Hematopoietic multipotent progenitor cell treated with erythropoietin and hydrocortisone succinate and interleukin-3 and kit ligand, for 15 days (in vitro differentiated cells): ENCODE data around the gene PARP1.
A peak's percentile ranks its signal among the peaks of the same experiment; 100 is the strongest.

ENCODE experiments used
- DNase-seq: peaks from one replicate; pipeline ENCODE4 v3.0.0-alpha.2; 2015; ENCODE audit warnings: low spot score

The PARP1 gene

GRCh38 chr1:226376300-226376699 is 31.6 kb downstream of the PARP1 start:
- no peak for DNase-seq

DNA sequence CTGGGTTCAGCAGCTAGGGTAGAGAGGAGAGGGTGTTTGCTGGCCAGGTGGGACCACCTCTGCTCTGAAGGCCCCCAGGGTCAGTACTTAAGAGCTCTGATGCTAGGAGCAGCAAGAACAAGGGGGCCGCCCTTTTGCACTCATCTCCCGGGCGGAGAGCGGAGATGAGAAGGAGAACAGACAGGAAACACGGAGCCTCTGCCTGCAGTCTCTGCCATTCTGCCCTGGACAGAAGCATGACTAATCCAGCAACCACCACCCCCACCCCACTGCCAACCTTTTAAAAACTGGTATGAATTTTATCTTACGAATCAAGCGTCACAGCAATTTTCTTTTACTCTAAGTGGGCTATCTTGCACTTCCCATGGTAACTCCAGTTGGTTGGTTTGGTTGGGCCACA is 34.5 kb downstream of the PARP1 start:
- no peak for DNase-seq

- no peak for DNase-seq
Observed at GRCh38 chr1:226372885-226373284, 35.0 kb downstream of the PARP1 start.

DNA sequence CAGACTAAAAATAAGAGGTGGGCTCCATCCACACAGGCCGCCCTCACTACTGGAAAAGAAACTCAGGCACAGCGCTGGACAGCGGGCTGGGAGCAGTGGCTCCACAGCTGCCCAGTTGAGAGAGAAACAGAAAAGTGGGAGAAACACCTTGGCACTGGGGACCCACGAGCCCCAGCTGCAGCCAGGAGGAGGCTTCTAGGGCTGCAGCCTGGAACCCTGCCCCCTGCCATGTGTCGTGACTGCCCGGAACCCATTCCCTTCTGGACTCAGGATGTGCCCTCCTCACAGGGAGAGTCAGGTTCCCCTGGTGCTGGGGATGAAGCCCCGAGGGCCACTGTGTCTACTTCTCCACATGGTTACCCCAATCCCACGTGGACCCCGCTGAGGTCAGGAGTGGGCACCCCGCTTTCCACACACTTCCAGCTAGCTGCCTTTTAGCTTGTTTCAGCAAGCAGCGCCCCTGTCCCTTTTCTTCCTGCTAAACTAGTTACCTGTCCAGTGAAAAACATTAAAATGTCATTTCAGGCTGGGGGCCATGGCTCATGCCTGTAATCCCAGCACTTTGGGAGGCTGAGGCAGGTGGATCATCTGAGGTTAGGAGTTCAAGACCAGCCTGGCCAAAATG is 35.9 kb downstream of the PARP1 start:
- no peak for DNase-seq

- no peak for DNase-seq
Observed at GRCh38 chr1:226371027-226371694, 36.7 kb downstream of the PARP1 start.

GRCh38 chr1:226370144-226370923 is 37.6 kb downstream of the PARP1 start:
- DNase-seq, result no peak

GRCh38 chr1:226369110-226369509 is 38.8 kb downstream of the PARP1 start:
- no peak for DNase-seq

DNA sequence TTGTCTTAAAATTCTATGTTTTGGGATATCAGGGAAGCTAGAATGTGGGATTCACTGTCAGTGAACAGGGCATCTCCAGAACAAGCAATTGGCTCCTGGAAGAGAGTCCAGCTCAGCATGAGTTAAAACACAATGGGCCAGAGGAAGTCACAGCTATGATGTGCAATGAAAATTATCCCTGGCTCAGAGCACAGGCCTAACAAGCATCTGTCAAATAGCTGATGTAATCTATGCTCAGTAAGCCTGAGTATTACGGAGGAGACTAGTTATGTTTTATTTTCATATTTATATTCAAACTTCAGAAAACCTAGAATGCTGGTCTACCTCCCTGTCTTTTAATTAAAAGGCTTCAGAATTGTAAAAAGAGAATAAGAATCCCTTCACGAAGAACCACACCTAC is 41.6 kb downstream of the PARP1 start:
- no peak for DNase-seq

- no peak for DNase-seq
Observed at GRCh38 chr1:226365831-226366231, 42.1 kb downstream of the PARP1 start.

GRCh38 chr1:226364901-226365565 is 42.9 kb downstream of the PARP1 start:
- DNase-seq, result no peak

DNA sequence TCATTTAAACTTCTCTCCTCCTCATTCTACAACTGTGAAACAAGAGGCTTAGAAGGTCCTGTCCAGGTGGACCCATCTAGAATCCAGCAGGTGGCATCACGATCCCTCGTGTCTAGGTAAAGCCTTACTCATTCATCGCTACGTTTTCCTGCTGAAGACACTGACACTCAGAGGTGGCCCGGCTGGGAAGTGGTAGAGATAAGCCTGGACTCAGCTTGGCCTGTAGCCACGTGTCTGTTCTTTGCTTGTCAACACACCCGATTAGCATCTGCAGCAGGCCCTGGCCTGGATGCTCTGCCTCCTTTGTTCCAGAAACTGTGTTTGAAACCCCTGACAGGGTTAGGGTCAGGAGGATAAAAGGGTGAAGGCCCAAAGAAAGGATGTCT is 43.4 kb downstream of the PARP1 start:
- DNase-seq, result peak; percentile 44

GRCh38 chr1:226363801-226364513 is 43.9 kb downstream of the PARP1 start:
- DNase-seq, result no peak

GRCh38 chr1:226362891-226363447 is 44.9 kb downstream of the PARP1 start:
- no peak for DNase-seq

- no peak for DNase-seq
Observed at GRCh38 chr1:226362361-226362760, 45.5 kb downstream of the PARP1 start.

- peak; percentile 84 for DNase-seq
Observed at GRCh38 chr1:226360106-226360746, 47.7 kb downstream of the PARP1 start.

- no peak for DNase-seq
Observed at GRCh38 chr1:226357416-226357815, 50.5 kb downstream of the PARP1 start.

DNA sequence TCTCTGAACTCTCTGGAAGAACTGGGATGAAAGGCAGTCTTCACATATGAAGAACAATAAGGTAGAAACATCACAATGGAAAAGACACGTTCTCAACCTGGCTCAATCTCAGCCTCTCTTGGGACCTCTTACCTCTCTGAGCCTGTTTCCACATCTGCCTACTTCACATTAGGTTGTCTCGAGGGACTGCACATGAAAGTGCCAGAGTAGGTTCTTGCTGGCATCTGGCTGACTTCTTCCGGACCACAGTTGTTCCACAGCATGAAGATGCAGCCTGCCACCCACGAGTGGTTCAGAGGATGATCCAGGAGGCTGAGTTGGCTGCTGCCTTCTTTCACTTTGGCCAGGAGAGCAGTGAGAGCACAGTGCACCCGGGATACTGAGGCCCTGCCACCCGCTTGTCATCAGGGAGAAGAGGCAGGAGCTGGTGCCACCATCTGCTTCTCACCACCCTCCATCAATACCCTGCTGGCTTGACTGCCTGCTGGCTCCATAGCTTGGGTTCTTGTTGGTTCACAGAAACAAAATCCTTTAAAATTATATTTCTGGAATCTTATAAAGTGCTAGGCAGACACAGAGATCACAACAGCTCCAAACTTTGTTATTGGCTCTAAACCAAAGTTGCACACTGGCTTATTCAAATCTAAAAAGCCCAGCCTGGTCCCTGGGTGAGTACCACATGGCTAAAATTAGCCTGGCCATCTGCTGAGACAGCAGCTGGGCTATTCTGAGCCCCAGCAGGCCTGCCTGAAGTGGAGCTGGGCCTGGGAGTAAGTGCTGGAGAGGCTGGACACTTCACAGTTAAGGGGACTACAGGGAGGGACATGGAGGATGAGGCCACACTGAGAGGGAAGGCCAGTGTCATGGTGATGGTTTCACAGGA is 52.0 kb downstream of the PARP1 start:
- DNase-seq, result no peak

- DNase-seq, result no peak
Observed at GRCh38 chr1:226355016-226355415, 52.9 kb downstream of the PARP1 start.

GRCh38 chr1:226353698-226354525 is 54.0 kb downstream of the PARP1 start:
- DNase-seq, result no peak
